ENCODE results near the gene CDH13.

- TF ChIP-seq, protein P1, sequence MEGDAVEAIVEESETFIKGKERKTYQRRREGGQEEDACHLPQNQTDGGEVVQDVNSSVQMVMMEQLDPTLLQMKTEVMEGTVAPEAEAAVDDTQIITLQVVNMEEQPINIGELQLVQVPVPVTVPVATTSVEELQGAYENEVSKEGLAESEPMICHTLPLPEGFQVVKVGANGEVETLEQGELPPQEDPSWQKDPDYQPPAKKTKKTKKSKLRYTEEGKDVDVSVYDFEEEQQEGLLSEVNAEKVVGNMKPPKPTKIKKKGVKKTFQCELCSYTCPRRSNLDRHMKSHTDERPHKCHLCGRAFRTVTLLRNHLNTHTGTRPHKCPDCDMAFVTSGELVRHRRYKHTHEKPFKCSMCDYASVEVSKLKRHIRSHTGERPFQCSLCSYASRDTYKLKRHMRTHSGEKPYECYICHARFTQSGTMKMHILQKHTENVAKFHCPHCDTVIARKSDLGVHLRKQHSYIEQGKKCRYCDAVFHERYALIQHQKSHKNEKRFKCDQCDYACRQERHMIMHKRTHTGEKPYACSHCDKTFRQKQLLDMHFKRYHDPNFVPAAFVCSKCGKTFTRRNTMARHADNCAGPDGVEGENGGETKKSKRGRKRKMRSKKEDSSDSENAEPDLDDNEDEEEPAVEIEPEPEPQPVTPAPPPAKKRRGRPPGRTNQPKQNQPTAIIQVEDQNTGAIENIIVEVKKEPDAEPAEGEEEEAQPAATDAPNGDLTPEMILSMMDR (IDR thresholded peaks at IDR 0.05), result no peak
- TF ChIP-seq POLR2A (IDR thresholded peaks at IDR 0.05), result no peak
Measured at GRCh38 chr16:83302853-83303252, 676.1 kb downstream of the CDH13 start.

Measured in body of pancreas (tissue), 4 donors.